Osteoblast (primary cell): Measurements from ENCODE around the gene KIRREL2. TPM values are rescaled to one million over a fixed set of nuclear protein-coding genes. Genes with fewer than 3 reads are reported as not detected.

ENCODE experiments used
- DNase-seq: peaks from one replicate; pipeline ENCODE4 v3.0.0; 2011; ENCODE audit warnings: low spot score, mixed read lengths; ENCODE audit not compliant: insufficient read length; ENCODE audit errors: missing footprints
- H2AFZ ChIP-seq: 2 replicates; pipeline ENCODE4 v1.6.0; 2011; ENCODE audit warnings: mild to moderate bottlenecking, low read length
- H3K27ac ChIP-seq: 2 replicates; pipeline ENCODE4 v1.5.1; 2011; ENCODE audit warnings: mild to moderate bottlenecking, low read depth, low read length, moderate library complexity
- H3K27me3 ChIP-seq: 2 replicates; pipeline ENCODE4 v1.6.0; 2012; ENCODE audit warnings: mild to moderate bottlenecking, control low read depth, inconsistent platforms, low read length, moderate library complexity; ENCODE audit not compliant: insufficient read depth
- H3K36me3 ChIP-seq: 2 replicates; pipeline ENCODE4 v1.5.1; 2011; ENCODE audit warnings: mild to moderate bottlenecking, low read length, control low read depth, moderate library complexity; ENCODE audit not compliant: insufficient read depth
- H3K4me1 ChIP-seq: 2 replicates; pipeline ENCODE4 v1.5.1; 2011; ENCODE audit warnings: mild to moderate bottlenecking, low read length, control low read depth, moderate library complexity; ENCODE audit not compliant: insufficient read depth
- H3K4me2 ChIP-seq: 2 replicates; pipeline ENCODE4 v1.6.0; 2011; ENCODE audit warnings: mild to moderate bottlenecking, low read length; ENCODE audit not compliant: insufficient read depth
- H3K4me3 ChIP-seq: fragments of 200-600 bp; sonication (generic); 3 replicates; pipeline ENCODE4 v1.5.1; 2012; ENCODE audit warnings: mild to moderate bottlenecking, low read length, inconsistent platforms; ENCODE audit not compliant: insufficient read depth
- H3K79me2 ChIP-seq: 2 replicates; pipeline ENCODE4 v1.6.0; 2012; ENCODE audit warnings: mild to moderate bottlenecking, low read length, control low read depth, inconsistent platforms; ENCODE audit not compliant: insufficient read depth
- H3K9me3 ChIP-seq: 2 replicates; pipeline ENCODE4 v1.5.1; 2011; ENCODE audit warnings: low read depth, low read length, control low read depth
- H4K20me1 ChIP-seq: 2 replicates; pipeline ENCODE4 v1.6.0; 2012; ENCODE audit warnings: mild to moderate bottlenecking, low read length, control low read depth; ENCODE audit not compliant: insufficient read depth
- total RNA-seq: library from RNA; depleted of rRNA; stranded (reverse); fragments of >200 nt; gene quantifications from 2 replicates; pipeline ENCODE4 v1.2.3, GENCODE V29; 2012
- TF ChIP-seq, protein P1 (sequence below): IDR thresholded peaks from 2 replicates; pipeline ENCODE4 v1.5.1; 2011; ENCODE audit warnings: mild to moderate bottlenecking, low read depth, low read length, moderate library complexity; ENCODE audit errors: extremely low read depth

KIRREL2 gene
- total RNA-seq, result not detected in 2 replicates

DNA sequence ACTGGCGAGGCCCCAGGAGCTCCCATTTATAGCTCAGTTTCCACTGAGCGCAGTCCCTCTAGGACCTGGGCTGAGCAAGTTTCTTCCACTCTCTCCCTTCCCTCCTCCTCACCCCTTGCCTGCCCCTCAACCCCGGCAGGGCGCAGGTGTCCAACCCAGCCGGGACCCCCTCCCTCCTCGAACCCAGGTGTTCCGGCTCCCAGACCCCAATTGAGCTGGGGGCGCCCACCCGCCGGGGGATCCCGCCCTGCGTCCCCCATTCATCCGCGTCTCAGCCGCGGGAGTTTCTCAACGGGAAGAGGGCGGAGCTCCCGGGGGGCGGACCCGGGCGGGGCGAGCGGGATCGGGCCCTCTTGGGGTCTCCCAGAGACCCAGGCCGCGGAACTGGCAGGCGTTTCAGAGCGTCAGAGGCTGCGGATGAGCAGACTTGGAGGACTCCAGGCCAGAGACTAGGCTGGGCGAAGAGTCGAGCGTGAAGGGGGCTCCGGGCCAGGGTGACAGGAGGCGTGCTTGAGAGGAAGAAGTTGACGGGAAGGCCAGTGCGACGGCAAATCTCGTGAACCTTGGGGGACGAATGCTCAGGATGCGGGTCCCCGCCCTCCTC is at the start of gene KIRREL2:
TSS of gene KIRREL2 (plus strand) at position 366 of the 604 bp plus-strand sequence. CDS start at position 575, 209 bp downstream.
- Histone ChIP-seq H4K20me1 (no peaks in the 10 kb centered on the region), H3K4me3 (peak within 1 kb of the TSS; percentile 57), H3K4me2 (peak within 1 kb of the TSS; percentile 64), H2AFZ (no peak within 1 kb of the TSS), H3K79me2 (no peaks in the 10 kb centered on the region), H3K36me3 (no peaks in the 10 kb centered on the region), H3K9me3 (no peaks in the 10 kb centered on the region), H3K27me3 (peaks cover 79% of the 10 kb centered on the region), H3K4me1 (peaks cover 3% of the 10 kb centered on the region), H3K27ac (no peak within 1 kb of the TSS)
- DNase-seq, result peak; percentile 85
- TF ChIP-seq, protein P1, sequence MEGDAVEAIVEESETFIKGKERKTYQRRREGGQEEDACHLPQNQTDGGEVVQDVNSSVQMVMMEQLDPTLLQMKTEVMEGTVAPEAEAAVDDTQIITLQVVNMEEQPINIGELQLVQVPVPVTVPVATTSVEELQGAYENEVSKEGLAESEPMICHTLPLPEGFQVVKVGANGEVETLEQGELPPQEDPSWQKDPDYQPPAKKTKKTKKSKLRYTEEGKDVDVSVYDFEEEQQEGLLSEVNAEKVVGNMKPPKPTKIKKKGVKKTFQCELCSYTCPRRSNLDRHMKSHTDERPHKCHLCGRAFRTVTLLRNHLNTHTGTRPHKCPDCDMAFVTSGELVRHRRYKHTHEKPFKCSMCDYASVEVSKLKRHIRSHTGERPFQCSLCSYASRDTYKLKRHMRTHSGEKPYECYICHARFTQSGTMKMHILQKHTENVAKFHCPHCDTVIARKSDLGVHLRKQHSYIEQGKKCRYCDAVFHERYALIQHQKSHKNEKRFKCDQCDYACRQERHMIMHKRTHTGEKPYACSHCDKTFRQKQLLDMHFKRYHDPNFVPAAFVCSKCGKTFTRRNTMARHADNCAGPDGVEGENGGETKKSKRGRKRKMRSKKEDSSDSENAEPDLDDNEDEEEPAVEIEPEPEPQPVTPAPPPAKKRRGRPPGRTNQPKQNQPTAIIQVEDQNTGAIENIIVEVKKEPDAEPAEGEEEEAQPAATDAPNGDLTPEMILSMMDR, result no peak

DNA sequence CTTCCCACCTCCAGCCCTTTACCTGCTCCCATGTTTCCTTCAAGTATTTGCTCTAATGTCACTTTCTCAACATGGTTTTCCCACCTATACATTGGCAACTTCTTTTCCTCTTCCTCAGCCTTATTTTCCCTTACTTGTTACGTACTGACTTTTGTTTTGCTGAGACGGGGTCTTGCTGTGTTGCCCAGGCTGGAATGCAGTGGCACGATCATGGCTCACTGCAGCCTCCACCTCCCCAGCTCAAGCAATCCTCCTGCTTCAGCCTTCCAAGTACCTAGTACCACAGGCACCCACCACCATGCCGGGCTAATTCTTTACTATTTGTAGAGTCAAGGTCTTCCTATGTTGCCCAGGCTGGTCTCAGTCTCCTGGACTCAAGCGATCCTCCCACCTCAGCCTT is 49.1 kb upstream of the KIRREL2 start:
- no peaks in the 10 kb centered on the region for H3K36me3 ChIP-seq
- H4K20me1 ChIP-seq, result no peaks in the 10 kb centered on the region
- peaks cover 6% of the 10 kb centered on the region for H3K27me3 ChIP-seq
- no peaks in the 10 kb centered on the region for H3K4me1 ChIP-seq
- peak; percentile 49 for DNase-seq
- H3K79me2 ChIP-seq, result no peaks in the 10 kb centered on the region
- no peaks in the 10 kb centered on the region for H3K9me3 ChIP-seq
- no peak overlapping the region for H2AFZ ChIP-seq
- no peak overlapping the region for H3K27ac ChIP-seq
- TF ChIP-seq, protein P1, result no peak
- no peak overlapping the region for H3K4me3 ChIP-seq
- H3K4me2 ChIP-seq, result no peak overlapping the region

DNA sequence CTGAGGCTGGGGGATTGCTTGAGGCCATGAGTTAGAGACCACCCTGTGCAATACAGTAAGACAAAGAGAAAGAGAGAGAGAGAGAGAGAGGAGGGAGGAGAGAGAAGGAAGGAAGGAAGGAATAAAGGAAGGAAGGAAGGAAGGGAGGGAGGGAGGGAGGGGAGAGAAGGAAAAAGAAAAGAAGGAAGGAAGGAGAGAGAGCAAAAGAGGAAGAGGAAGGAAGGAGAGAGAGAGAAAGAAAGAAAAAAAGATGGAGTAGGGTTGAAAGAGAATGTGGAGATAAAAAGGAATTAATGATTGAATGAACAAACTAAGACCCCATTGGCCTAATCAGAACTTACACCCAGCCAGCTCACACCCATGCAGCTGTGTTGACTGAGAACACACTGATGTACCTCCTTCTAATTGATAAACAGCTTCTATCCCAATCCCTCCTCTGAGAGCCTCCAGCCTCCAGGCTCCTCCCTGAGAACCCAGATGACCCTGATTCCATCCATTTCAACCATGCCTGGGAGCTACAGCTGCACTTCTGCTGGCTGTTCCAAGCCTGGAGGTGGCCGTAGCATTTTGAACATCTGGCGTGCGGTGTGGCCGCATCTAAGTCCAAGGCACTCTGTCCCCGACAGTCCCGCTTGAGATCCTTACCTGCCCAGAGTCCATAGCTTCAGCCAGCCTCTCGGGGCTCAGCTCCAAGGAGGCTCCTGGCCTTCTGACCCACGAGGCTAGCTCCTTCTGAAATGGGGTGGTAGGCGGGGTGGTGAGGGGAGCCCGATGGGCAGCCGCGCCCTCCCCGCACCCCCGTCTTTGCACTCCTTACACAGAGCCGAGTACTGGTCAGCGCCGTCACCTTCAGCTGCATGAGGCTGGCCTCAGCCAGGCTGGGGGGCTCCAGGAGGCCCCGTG is 45.1 kb upstream of the KIRREL2 start:
- TF ChIP-seq, protein P1, result no peak
- no peak overlapping the region for H2AFZ ChIP-seq
- no peak overlapping the region for H3K27ac ChIP-seq
- H4K20me1 ChIP-seq, result no peaks in the 10 kb centered on the region
- no peaks in the 10 kb centered on the region for H3K9me3 ChIP-seq
- H3K36me3 ChIP-seq, result no peaks in the 10 kb centered on the region
- no peaks in the 10 kb centered on the region for H3K4me1 ChIP-seq
- H3K4me2 ChIP-seq, result no peak overlapping the region
- no peak overlapping the region for H3K4me3 ChIP-seq
- no peaks in the 10 kb centered on the region for H3K79me2 ChIP-seq
- DNase-seq, result no peak
- peaks cover 6% of the 10 kb centered on the region for H3K27me3 ChIP-seq
